ENCODE data around the gene PCSK5. TPM values are rescaled to one million over a fixed set of nuclear protein-coding genes. Genes with fewer than 3 reads are reported as not detected.

PCSK5 gene
- total and polyA plus RNA-seq, 2 of the 8 experiments (the other 6 are each of a cell fraction or from before 2014, with no cell fraction given): 5.5 to 10.7 TPM

- TF ChIP-seq E2F6 (IDR thresholded peaks at IDR 0.05): no peak
- TF ChIP-seq JUND (IDR thresholded peaks at IDR 0.05; ENCODE audit: low read length): no peak
- no peak for TF ChIP-seq MAX (IDR thresholded peaks at IDR 0.05)
- no peak for TF ChIP-seq CTCF (IDR thresholded peaks at IDR 0.05; ENCODE audit: control extremely low read depth in 1 of 3, insufficient read depth in 1 of 3, low read depth in 1 of 3, low read length in 3 of 3)
- no peak for TF ChIP-seq CBX5 (IDR thresholded peaks at IDR 0.05; ENCODE audit: low read depth, low read length)
These were observed 310.3 kb downstream of the PCSK5 start (continued) for GRCh38 chr9:76200745-76201144.
